ENCODE measurements around the gene RXFP4.

Gene RXFP4

GRCh38 chr1:155962599-155963211, 21.3 kb downstream of the RXFP4 start:
- H3K27ac ChIP-seq = no peak overlapping the region
- TF ChIP-seq, protein P1, sequence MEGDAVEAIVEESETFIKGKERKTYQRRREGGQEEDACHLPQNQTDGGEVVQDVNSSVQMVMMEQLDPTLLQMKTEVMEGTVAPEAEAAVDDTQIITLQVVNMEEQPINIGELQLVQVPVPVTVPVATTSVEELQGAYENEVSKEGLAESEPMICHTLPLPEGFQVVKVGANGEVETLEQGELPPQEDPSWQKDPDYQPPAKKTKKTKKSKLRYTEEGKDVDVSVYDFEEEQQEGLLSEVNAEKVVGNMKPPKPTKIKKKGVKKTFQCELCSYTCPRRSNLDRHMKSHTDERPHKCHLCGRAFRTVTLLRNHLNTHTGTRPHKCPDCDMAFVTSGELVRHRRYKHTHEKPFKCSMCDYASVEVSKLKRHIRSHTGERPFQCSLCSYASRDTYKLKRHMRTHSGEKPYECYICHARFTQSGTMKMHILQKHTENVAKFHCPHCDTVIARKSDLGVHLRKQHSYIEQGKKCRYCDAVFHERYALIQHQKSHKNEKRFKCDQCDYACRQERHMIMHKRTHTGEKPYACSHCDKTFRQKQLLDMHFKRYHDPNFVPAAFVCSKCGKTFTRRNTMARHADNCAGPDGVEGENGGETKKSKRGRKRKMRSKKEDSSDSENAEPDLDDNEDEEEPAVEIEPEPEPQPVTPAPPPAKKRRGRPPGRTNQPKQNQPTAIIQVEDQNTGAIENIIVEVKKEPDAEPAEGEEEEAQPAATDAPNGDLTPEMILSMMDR (conservative IDR thresholded peaks at IDR 0.05) = no peak
- TF ChIP-seq ZFX (IDR thresholded peaks at IDR 0.05) = no peak

- no peak overlapping the region for H3K27ac ChIP-seq
Observed at GRCh38 chr1:155964193-155964592, 22.8 kb downstream of the RXFP4 start.

DNA sequence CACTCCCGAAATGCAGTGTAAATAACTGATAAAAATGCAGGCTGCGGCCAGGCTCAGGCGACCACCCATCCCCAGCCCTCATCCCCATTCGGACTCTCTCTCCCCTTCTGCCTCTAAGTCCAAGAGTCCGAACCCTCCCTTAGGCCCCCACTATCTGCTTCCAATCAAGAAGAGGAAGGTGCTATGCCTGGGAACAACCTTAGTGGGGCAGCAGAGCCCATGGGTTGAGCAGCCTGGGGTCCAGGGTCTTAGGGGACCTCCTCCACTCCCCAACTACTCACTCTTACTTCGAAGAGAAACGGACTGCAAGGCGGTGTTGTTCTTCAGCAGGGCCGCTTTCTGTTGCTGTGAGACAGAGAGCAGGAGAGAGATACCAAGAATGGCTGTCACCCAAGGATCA, 24.7 kb downstream of the RXFP4 start:
- TF ChIP-seq, protein P1 (conservative IDR thresholded peaks at IDR 0.05) = no peak
- no peak for TF ChIP-seq ZFX (IDR thresholded peaks at IDR 0.05)
- no peak overlapping the region for H3K27ac ChIP-seq

More at GRCh38 chr1:155964193-155964592, 22.8 kb downstream of the RXFP4 start:
- TF ChIP-seq ZFX (IDR thresholded peaks at IDR 0.05) = no peak
- TF ChIP-seq, protein P1 (conservative IDR thresholded peaks at IDR 0.05) = no peak

GRCh38 chr1:155966750-155967149, 25.3 kb downstream of the RXFP4 start:
- H3K27ac ChIP-seq = no peak overlapping the region
- TF ChIP-seq, protein P1 (conservative IDR thresholded peaks at IDR 0.05) = no peak
- no peak for TF ChIP-seq ZFX (IDR thresholded peaks at IDR 0.05)

- TF ChIP-seq, protein P1 (conservative IDR thresholded peaks at IDR 0.05) = no peak
- TF ChIP-seq ZFX (IDR thresholded peaks at IDR 0.05) = no peak
- H3K27ac ChIP-seq = no peak overlapping the region
Observed at GRCh38 chr1:155967341-155968050, 26.1 kb downstream of the RXFP4 start.

- TF ChIP-seq, protein P1 (conservative IDR thresholded peaks at IDR 0.05) = no peak
- no peak for TF ChIP-seq ZFX (IDR thresholded peaks at IDR 0.05)
- no peak overlapping the region for H3K27ac ChIP-seq
Observed at GRCh38 chr1:155968051-155968400, 26.6 kb downstream of the RXFP4 start.

DNA sequence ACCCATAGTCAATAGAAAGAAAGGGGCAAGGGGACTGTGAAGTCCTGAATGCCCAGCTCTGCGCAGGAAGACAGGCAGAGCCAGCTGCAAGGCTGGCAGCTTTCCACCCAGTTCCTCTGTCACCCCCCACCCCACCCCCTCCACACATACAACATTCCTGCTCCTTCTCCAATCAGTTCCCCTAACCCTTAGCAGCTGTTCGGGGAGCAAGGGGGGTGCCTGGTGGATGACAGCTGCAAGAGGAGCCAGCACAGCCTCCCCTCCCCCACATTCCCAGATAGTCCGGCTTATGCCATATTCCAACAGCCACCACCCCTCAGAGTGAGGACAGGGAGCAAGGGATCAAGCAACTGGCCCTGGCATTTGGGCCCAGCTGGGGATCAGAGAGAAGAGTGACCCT, 27.2 kb downstream of the RXFP4 start:
- TF ChIP-seq, protein P1 (conservative IDR thresholded peaks at IDR 0.05) = no peak
- TF ChIP-seq ZFX (IDR thresholded peaks at IDR 0.05) = no peak

More for the DNA sequence above, 27.2 kb downstream of the RXFP4 start:
- H3K27ac ChIP-seq = no peak overlapping the region
